GM19455 (cell line): Measurements from ENCODE around the gene NDUFB7.
"Not testable (repeated sequence)": the region's sequence is repeated elsewhere in the genome, so short reads cannot be mapped to it uniquely, and the experiment has no call there.

Experiments
- ATAC-seq: cut with Tn5 transposase; IDR thresholded peaks from one replicate; pipeline ENCODE4 v1.9.1; 2021; ENCODE audit not compliant: unreplicated experiment

NDUFB7 gene

GRCh38 chr19:14571695-14572490 is at the start of gene NDUFB7:
NDUFB7 (minus strand) TSS chr19:14572066; CDS start chr19:14572000, 66 bp downstream.
- ATAC-seq = peak; percentile 83

- no peak for ATAC-seq
Measured at GRCh38 chr19:14619404-14619803, 47.5 kb upstream of the NDUFB7 start.

- ATAC-seq = no peak
Measured at GRCh38 chr19:14616407-14616806, 44.5 kb upstream of the NDUFB7 start.

GRCh38 chr19:14615623-14616022 is 43.8 kb upstream of the NDUFB7 start:
- ATAC-seq = no peak

GRCh38 chr19:14614099-14614412 is 42.2 kb upstream of the NDUFB7 start:
- ATAC-seq = no peak

- not testable (repeated sequence) for ATAC-seq
Measured at GRCh38 chr19:14613399-14614098, 41.7 kb upstream of the NDUFB7 start.

GRCh38 chr19:14612657-14613056 is 40.8 kb upstream of the NDUFB7 start:
- ATAC-seq = no peak

- not testable (repeated sequence) for ATAC-seq
Measured at GRCh38 chr19:14612242-14612641, 40.4 kb upstream of the NDUFB7 start.

GRCh38 chr19:14611051-14611450 is 39.2 kb upstream of the NDUFB7 start:
- no peak for ATAC-seq

GRCh38 chr19:14606627-14607026 is 34.8 kb upstream of the NDUFB7 start:
- ATAC-seq = no peak

- ATAC-seq = no peak
Measured at GRCh38 chr19:14603990-14604387, 32.1 kb upstream of the NDUFB7 start.

GRCh38 chr19:14599548-14600147 is 27.8 kb upstream of the NDUFB7 start:
- no peak for ATAC-seq

- no peak for ATAC-seq
Measured at GRCh38 chr19:14595558-14595957, 23.7 kb upstream of the NDUFB7 start.

GRCh38 chr19:14589433-14589832 is 17.6 kb upstream of the NDUFB7 start:
- ATAC-seq = not testable (repeated sequence)

- ATAC-seq = peak; percentile 57
Measured at GRCh38 chr19:14585187-14585586, 13.3 kb upstream of the NDUFB7 start.

- ATAC-seq = not testable (repeated sequence)
Measured at GRCh38 chr19:14584372-14584771, 12.5 kb upstream of the NDUFB7 start.

- no peak for ATAC-seq
Measured at GRCh38 chr19:14582894-14583340, 11.1 kb upstream of the NDUFB7 start, which contains the start of gene CLEC17A. CLEC17A (plus strand) TSS chr19:14583084; CDS start chr19:14583161, 77 bp downstream.

GRCh38 chr19:14580623-14581237 is 8.9 kb upstream of the NDUFB7 start:
- no peak for ATAC-seq

- no peak for ATAC-seq
Measured at GRCh38 chr19:14577885-14578427, 6.1 kb upstream of the NDUFB7 start.

GRCh38 chr19:14577264-14577663 is 5.4 kb upstream of the NDUFB7 start:
- no peak for ATAC-seq

GRCh38 chr19:14576363-14576762 is 4.5 kb upstream of the NDUFB7 start:
- no peak for ATAC-seq
